ENCODE data around the gene CACNB1. TPM values are rescaled to one million over a fixed set of nuclear protein-coding genes. Genes with fewer than 3 reads are reported as not detected.
"Not testable (repeated sequence)": the region's sequence is repeated elsewhere in the genome, so short reads cannot be mapped to it uniquely, and the experiment has no call there.

Gene CACNB1
- total and polyA plus RNA-seq, 2 donors = 7.4 to 9.1 TPM

GRCh38 chr17:39139161-39139511 is 58.3 kb downstream of the CACNB1 start:
- H3K4me3 ChIP-seq (ENCODE audit: low read depth, low read length) = no peak overlapping the region
- no peaks in the 10 kb centered on the region for H3K36me3 ChIP-seq (ENCODE audit: insufficient read depth)
- 70% methylated on average over 2 of the region's 2 CpGs for WGBS
- DNase-seq (ENCODE audit: extremely low spot score) = no peak
- no peak overlapping the region for H3K27ac ChIP-seq (ENCODE audit: low read depth)
- no peaks in the 10 kb centered on the region for H3K4me1 ChIP-seq (ENCODE audit: insufficient read depth)

DNA sequence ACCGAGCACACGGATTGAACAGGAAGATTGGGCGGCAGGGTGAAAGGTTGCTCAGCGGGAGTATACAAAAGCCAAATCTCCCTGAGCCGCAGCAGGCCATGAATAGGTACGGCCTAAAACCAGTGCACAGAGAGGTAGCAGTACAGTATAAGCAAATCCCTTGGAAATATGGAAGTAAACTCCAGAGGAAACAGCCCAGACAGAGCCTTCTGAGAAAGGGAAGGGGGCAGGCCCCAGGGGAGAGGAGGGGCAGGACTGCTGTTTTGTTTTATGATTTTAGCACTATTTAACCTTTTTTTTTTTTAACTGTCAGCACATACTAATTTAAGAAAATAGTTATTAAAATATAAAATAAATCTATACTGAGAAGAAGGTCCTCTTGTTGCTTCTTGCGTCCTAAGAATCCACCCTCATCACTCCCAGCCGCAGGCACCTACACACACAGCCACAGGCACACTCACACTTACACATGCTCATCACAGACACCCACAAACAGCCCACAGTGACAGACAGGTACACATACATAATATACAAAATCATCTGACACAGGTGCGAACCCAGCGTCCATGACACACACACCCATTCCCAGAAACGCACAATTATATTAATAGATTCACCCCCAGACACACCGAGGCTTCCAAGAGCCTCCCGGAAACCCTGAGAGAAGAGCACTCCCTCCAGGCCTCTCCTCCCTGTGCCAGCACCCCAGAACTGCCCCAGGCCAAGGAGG is 58.9 kb downstream of the CACNB1 start:
- no peak overlapping the region for H3K4me3 ChIP-seq (ENCODE audit: low read depth, low read length)
- DNase-seq (ENCODE audit: extremely low spot score) = no peak
- 88% methylated on average over 13 of the region's 13 CpGs for WGBS
- no peaks in the 10 kb centered on the region for H3K4me1 ChIP-seq (ENCODE audit: insufficient read depth)
- H3K36me3 ChIP-seq (ENCODE audit: insufficient read depth) = no peaks in the 10 kb centered on the region
- no peak overlapping the region for H3K27ac ChIP-seq (ENCODE audit: low read depth)

GRCh38 chr17:39134878-39135277 is 62.6 kb downstream of the CACNB1 start:
- 80% methylated on average over 6 of the region's 6 CpGs for WGBS
- no peaks in the 10 kb centered on the region for H3K36me3 ChIP-seq (ENCODE audit: insufficient read depth)
- H3K4me1 ChIP-seq (ENCODE audit: insufficient read depth) = no peaks in the 10 kb centered on the region

DNA sequence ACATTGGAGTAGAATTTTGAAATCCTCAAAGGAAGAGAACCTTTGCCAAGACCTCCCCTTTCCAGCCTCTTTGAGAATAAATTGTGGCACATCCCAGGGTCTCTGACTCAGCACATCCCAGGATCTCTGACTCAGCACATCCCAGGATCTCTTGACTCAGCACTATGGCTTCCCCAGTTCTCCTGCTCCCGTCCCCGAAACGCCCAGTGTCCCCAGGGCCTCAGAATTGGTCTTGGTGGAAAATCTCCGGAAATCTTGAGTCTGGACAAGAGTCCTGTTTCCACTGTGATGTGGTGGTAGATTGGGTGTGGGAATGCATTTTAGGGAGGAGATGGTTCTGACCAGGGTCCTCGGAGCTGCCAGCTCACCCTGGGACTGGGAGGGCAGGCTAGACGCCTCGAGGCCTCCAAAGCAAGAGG is 65.3 kb downstream of the CACNB1 start:
- no peak for DNase-seq (ENCODE audit: extremely low spot score)
- no peaks in the 10 kb centered on the region for H3K4me1 ChIP-seq (ENCODE audit: insufficient read depth)
- H3K36me3 ChIP-seq (ENCODE audit: insufficient read depth) = no peaks in the 10 kb centered on the region
- 77% methylated on average over 7 of the region's 7 CpGs for WGBS
- H3K27ac ChIP-seq (ENCODE audit: low read depth) = no peak overlapping the region
- no peak overlapping the region for H3K4me3 ChIP-seq (ENCODE audit: low read depth, low read length)

More at GRCh38 chr17:39134878-39135277, 62.6 kb downstream of the CACNB1 start:
- DNase-seq (ENCODE audit: extremely low spot score) = no peak
- H3K4me3 ChIP-seq (ENCODE audit: low read depth, low read length) = no peak overlapping the region
- H3K27ac ChIP-seq (ENCODE audit: low read depth) = no peak overlapping the region

DNA sequence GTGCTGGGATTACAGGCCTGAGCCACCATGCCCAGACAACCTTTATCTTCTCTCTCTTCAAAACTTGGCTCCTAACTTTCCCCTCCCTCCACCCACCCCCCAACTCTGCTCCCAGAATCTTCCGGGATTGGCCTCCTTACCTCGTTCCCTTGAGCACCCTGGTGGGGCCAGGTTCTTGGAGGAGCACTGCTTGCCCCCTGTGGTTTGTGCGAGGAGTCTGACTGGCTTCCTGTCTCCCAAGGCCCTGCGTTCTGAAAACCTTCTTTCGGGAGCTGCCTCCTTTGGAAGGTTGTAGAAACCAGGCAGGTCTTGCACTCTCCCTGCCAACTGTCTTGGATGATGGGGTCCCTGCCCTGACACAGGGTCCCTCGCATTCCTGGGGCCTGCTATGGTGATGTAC is 65.9 kb downstream of the CACNB1 start:
- no peak overlapping the region for H3K27ac ChIP-seq (ENCODE audit: low read depth)
- H3K36me3 ChIP-seq (ENCODE audit: insufficient read depth) = no peaks in the 10 kb centered on the region
- DNase-seq (ENCODE audit: extremely low spot score) = no peak
- no peaks in the 10 kb centered on the region for H3K4me1 ChIP-seq (ENCODE audit: insufficient read depth)
- WGBS = 65% methylated on average over 6 of the region's 6 CpGs
- no peak overlapping the region for H3K4me3 ChIP-seq (ENCODE audit: low read depth, low read length)

- H3K4me3 ChIP-seq (ENCODE audit: low read depth, low read length) = no peak overlapping the region
- WGBS = 93% methylated on average over 3 of the region's 3 CpGs
- H3K36me3 ChIP-seq (ENCODE audit: insufficient read depth) = no peaks in the 10 kb centered on the region
- H3K4me1 ChIP-seq (ENCODE audit: insufficient read depth) = no peaks in the 10 kb centered on the region
- H3K27ac ChIP-seq (ENCODE audit: low read depth) = no peak overlapping the region
- DNase-seq (ENCODE audit: extremely low spot score) = no peak
Measured at GRCh38 chr17:39130205-39130604, 67.3 kb downstream of the CACNB1 start.

DNA sequence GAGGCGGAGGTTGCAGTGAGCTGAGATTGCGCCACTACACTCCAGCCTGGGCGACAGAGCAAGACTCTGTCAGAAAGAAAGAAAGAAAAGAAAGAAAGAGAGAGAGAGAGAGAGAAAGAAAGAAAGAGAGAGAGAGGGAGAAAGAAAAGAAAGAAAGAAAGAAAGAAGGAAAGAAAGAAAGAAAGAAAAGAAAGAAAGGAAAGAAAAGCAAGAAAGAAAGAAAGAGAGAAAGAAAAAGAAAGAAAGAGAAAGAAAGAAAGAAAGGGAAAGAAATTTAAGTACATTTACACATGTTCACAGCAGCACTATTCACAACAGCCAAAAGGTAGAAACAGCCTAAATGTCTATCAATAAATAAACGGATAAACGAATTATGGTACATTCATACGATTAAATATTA is 67.9 kb downstream of the CACNB1 start:
- not testable (repeated sequence) for H3K4me3 ChIP-seq (ENCODE audit: low read depth, low read length); H3K27ac ChIP-seq (ENCODE audit: low read depth); DNase-seq (ENCODE audit: extremely low spot score); H3K4me1 ChIP-seq (ENCODE audit: insufficient read depth); H3K36me3 ChIP-seq (ENCODE audit: insufficient read depth)
- 83% methylated on average over 6 of the region's 6 CpGs for WGBS

DNA sequence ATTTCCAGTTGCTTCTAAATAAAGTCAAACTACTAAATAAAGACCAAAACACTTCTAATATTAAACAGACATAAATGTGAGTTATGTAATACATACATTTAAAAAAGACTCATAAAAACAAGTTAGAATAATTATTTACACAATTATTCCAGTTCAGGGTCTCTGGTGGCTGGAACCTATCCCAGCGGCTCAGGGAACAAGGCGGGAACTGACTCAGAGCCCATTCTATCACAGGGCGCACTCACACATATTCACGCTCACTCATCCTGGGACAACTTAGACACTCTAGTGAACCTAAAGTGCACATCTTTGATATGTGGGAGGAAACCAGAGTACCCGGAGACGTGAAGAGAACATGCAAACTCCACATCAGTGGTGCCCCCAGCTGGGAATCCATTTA is 71.0 kb downstream of the CACNB1 start:
- DNase-seq (ENCODE audit: extremely low spot score) = no peak
- Histone ChIP-seq H3K4me3 (ENCODE audit: low read depth, low read length) (no peak overlapping the region), H3K36me3 (ENCODE audit: insufficient read depth) (no peaks in the 10 kb centered on the region), H3K27ac (ENCODE audit: low read depth) (no peak overlapping the region), H3K4me1 (ENCODE audit: insufficient read depth) (no peaks in the 10 kb centered on the region)
- 37% methylated on average over 6 of the region's 6 CpGs for WGBS

DNA sequence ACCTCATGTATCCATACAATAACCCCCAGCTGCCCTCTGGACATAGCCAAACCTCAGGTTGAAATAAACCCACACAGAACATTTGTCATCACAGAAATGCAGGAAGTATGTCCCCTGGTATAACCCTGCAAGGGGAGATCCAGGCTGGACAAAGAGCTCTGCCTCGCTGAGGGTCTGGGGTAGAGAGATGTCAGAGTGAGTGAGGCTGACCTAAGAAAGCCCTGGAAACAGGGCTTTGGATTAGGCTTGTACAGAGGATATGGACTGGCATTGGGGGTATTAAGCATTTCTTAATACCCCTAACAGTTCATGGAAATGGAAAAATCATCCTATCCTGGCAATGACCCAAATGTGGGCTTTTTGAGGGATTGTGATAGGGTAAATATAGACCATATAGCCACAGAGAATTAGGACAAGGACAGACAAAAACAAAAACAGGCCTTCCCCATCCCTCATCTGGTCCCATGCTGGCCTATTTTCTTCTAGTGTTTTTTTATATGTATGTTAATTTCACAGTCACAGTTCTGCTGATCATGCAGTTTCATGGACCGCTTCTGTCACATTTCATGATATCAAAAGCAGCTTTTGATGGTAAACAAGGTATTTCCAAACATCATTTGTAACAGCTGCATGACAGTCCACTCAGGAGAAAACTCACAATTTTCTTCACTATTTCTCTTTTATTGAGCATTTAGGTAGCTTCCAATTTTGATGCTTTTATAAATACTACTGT is 72.2 kb downstream of the CACNB1 start:
- no peak overlapping the region for H3K4me3 ChIP-seq (ENCODE audit: low read depth, low read length)
- H3K4me1 ChIP-seq (ENCODE audit: insufficient read depth) = no peaks in the 10 kb centered on the region
- 97% methylated on average over 2 of the region's 2 CpGs for WGBS

GRCh38 chr17:39123627-39124026 is 73.8 kb downstream of the CACNB1 start:
- no peak for DNase-seq (ENCODE audit: extremely low spot score)
- H3K4me3 ChIP-seq (ENCODE audit: low read depth, low read length) = no peak overlapping the region
- 87% methylated on average over 9 of the region's 9 CpGs for WGBS
- H3K36me3 ChIP-seq (ENCODE audit: insufficient read depth) = no peaks in the 10 kb centered on the region
- no peaks in the 10 kb centered on the region for H3K4me1 ChIP-seq (ENCODE audit: insufficient read depth)
- no peak overlapping the region for H3K27ac ChIP-seq (ENCODE audit: low read depth)

More for the DNA sequence above, 72.2 kb downstream of the CACNB1 start:
- H3K36me3 ChIP-seq (ENCODE audit: insufficient read depth) = no peaks in the 10 kb centered on the region
- DNase-seq (ENCODE audit: extremely low spot score) = no peak
- H3K27ac ChIP-seq (ENCODE audit: low read depth) = no peak overlapping the region

Other genes with a start within 250 kb of the CACNB1 start
- gene FBXO47, start 230.3 kb downstream of the CACNB1 start, total RNA-seq = not detected
- gene FBXO47, start 230.3 kb downstream of the CACNB1 start, polyA plus RNA-seq = not detected
- gene PLXDC1, start 46.0 kb downstream of the CACNB1 start, total RNA-seq = 12.7 TPM
- gene PLXDC1, start 46.0 kb downstream of the CACNB1 start, polyA plus RNA-seq = 7.1 TPM
- gene ARL5C, start 31.5 kb downstream of the CACNB1 start, total RNA-seq = 0.37 TPM
- gene ARL5C, start 31.5 kb downstream of the CACNB1 start, polyA plus RNA-seq = not detected
- 1,329 TPM for gene RPL19, start 2.6 kb upstream of the CACNB1 start, total RNA-seq
- gene RPL19, start 2.6 kb upstream of the CACNB1 start, polyA plus RNA-seq = 2,653 TPM
- gene STAC2, start 28.3 kb upstream of the CACNB1 start, total RNA-seq = 0.32 TPM
- gene STAC2, start 28.3 kb upstream of the CACNB1 start, polyA plus RNA-seq = 1.1 TPM
- 18.6 TPM for gene FBXL20, start 204.0 kb upstream of the CACNB1 start, total RNA-seq
- gene FBXL20, start 204.0 kb upstream of the CACNB1 start, polyA plus RNA-seq = 4.0 TPM

Measured in urinary bladder (tissue), 4 donors.